ENCODE data around the gene MCM3.
A peak's percentile ranks its signal among the peaks of the same experiment; 100 is the strongest.

GRCh38 chr6:52285177-52286068, 881 bp upstream of the MCM3 start:
- no peak for TF ChIP-seq POLR2AphosphoS5 (IDR thresholded peaks at IDR 0.05; ENCODE audit: low read depth, low read length)
- peak; percentile 24; the same call in 1 of the 2 replicates for TF ChIP-seq CTCF (IDR thresholded peaks at IDR 0.05)
- TF ChIP-seq SIN3A (IDR thresholded peaks at IDR 0.05; ENCODE audit: borderline replicate concordance, insufficient read depth, low read depth, low read length), result no peak
- TF ChIP-seq REST (IDR thresholded peaks at IDR 0.05; ENCODE audit: insufficient read depth in 1 of 2, low read depth in 2 of 2, low read length in 1 of 2), result no peak
- TF ChIP-seq TCF7L2 (IDR thresholded peaks at IDR 0.05; ENCODE audit: low read depth, low read length), result no peak

Measured in Panc1 (cell line).